Dendritic cell treated with granulocyte-macrophage colony-stimulating factor and Interleukin-4, amounts not matched to agents 40 ng/mL and 50 ng/mL, for 4 days (primary cell): ENCODE results near the gene FAM89A.
A peak's percentile ranks its signal among the peaks of the same experiment; 100 is the strongest.

ENCODE experiments used
- H3K27ac Mint-ChIP-seq: one replicate; pipeline ENCODE4 v1.8.0; 2022; ENCODE audit warnings: mild to moderate bottlenecking, mixed read lengths
- H3K27me3 Mint-ChIP-seq: one replicate; pipeline ENCODE4 v1.8.0; 2022; ENCODE audit warnings: mild to moderate bottlenecking, mixed read lengths
- H3K36me3 Mint-ChIP-seq: one replicate; pipeline ENCODE4 v1.8.0; 2022; ENCODE audit warnings: low read depth, mixed read lengths
- H3K4me1 Mint-ChIP-seq: one replicate; pipeline ENCODE4 v1.8.0; 2022; ENCODE audit warnings: low read depth, mixed read lengths
- H3K4me3 Mint-ChIP-seq: one replicate; pipeline ENCODE4 v1.8.0; 2022; ENCODE audit warnings: mild to moderate bottlenecking, moderate library complexity, mixed read lengths
- H3K9me3 Mint-ChIP-seq: one replicate; pipeline ENCODE4 v1.8.0; 2022; ENCODE audit warnings: mixed read lengths
- intact Hi-C: fragments of 100-400 bp; cut with micrococcal nuclease; formaldehyde crosslinking; loops from one replicate; pipeline ENCODE4 v1.15.0; 2022

Gene FAM89A

DNA sequence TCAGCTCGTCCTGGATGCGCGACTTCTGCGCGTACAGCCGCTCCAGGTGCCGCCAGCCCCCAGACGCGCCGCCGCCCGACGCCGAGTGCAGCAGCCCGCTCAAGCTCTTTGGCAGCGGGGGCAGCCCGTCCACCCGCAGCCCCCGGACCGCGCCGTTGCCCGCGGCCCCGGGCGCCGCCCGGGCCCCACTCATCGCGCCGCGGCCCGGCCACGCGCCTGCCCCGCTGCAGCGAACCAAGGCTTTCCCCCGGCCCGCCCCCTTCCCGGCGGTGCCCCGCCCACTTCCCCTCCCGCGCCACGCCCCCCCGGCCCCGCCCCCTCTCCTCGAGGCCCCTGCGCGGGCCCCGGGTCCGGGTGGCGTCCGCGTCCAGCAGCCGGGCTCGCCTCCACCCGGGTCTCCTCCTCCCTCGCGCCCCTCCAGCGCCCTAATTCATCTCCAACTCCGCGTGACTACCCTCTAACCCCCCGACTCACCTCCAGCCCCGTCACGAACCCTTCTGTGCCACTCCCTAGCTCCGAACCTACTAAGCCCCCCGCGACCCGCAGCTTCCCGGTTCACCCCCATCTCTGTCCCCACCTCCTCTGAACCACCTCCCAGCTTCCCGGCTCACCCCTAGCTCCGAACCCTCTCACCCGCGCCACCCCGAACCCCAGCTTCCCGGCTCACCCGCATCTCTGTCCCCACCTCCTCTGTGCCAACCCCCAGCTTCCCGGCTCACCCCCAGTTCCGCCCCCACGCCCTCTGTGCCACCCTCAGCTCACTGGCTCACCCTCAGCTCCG lies at the start of gene FAM89A:
TSS of gene FAM89A (minus strand) at position 236 of the 781 bp plus-strand sequence. CDS start at position 193, 43 bp downstream.
- H3K36me3 Mint-ChIP-seq: no peaks in the 10 kb centered on the region
- peak within 1 kb of the TSS; percentile 52 for H3K27ac Mint-ChIP-seq
- H3K4me3 Mint-ChIP-seq: peak within 1 kb of the TSS; percentile 76
- peaks cover 18% of the 10 kb centered on the region for H3K9me3 Mint-ChIP-seq
- intact Hi-C loops: no loop called here
- peaks cover 34% of the 10 kb centered on the region for H3K4me1 Mint-ChIP-seq
- H3K27me3 Mint-ChIP-seq: peaks cover 49% of the 10 kb centered on the region

GRCh38 chr1:231084353-231084752 lies 44.3 kb upstream of the FAM89A start:
- H3K27me3 Mint-ChIP-seq: peaks cover 12% of the 10 kb centered on the region

DNA sequence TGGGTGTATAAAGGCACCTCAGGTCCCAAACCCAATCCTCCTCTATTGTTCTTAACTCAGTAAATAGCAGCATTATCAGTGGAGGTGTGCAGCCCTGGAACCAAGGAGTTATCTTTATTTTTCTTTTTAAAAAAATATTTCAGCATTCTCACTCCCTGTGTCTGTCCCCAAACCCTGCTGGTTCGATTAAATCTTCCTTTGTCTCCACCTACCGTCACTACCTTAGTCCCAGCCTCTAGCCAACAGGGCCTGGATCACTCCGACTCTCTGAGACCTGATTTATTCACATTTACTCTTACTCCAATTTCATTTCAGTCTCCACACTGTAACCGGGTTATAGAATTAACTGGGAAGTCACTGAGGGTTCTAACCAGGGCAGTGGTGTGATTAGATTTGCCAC lies 39.1 kb upstream of the FAM89A start:
- Mint-ChIP-seq H3K4me3 (no peak overlapping the region), H3K4me1 (no peaks in the 10 kb centered on the region), H3K27me3 (peaks cover 13% of the 10 kb centered on the region), H3K9me3 (no peaks in the 10 kb centered on the region), H3K27ac (no peak overlapping the region), H3K36me3 (no peaks in the 10 kb centered on the region)
- intact Hi-C loops: no loop called here

More at GRCh38 chr1:231084353-231084752, 44.3 kb upstream of the FAM89A start:
- Mint-ChIP-seq H3K4me1 (no peaks in the 10 kb centered on the region), H3K36me3 (no peaks in the 10 kb centered on the region), H3K9me3 (no peaks in the 10 kb centered on the region), H3K27ac (no peak overlapping the region), H3K4me3 (no peak overlapping the region)
- intact Hi-C loops: no loop called here

- no peaks in the 10 kb centered on the region for H3K4me1 Mint-ChIP-seq
- H3K9me3 Mint-ChIP-seq: no peaks in the 10 kb centered on the region
- intact Hi-C loops: no loop called here
- no peak overlapping the region for H3K27ac Mint-ChIP-seq
- no peak overlapping the region for H3K4me3 Mint-ChIP-seq
- H3K36me3 Mint-ChIP-seq: no peaks in the 10 kb centered on the region
- H3K27me3 Mint-ChIP-seq: peaks cover 13% of the 10 kb centered on the region
These were observed 38.2 kb upstream of the FAM89A start for GRCh38 chr1:231078250-231078649.

DNA sequence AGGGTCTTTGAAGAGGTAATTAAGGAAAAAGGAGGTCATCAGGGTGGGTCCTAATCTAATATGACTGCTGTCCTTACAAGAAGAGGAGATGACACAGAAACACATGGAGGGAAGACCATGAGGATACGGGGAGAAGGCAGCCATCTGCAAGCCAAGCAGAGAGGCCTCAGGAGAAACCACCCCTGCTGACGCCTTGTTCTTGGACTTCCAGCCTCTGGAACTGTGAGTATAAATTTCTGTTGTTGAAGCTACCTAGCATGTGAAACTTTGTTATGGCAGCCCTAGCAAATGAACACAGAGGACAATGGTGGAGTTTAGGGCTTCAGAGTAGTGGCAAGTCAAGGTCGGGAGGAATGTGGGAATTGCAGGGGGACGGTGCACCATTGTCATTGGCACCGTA lies 36.7 kb upstream of the FAM89A start:
- Mint-ChIP-seq H3K4me1 (peaks cover 5% of the 10 kb centered on the region), H3K36me3 (no peaks in the 10 kb centered on the region), H3K9me3 (no peaks in the 10 kb centered on the region), H3K27ac (no peak overlapping the region), H3K4me3 (no peak overlapping the region), H3K27me3 (peaks cover 13% of the 10 kb centered on the region)
- intact Hi-C loops: no loop called here

DNA sequence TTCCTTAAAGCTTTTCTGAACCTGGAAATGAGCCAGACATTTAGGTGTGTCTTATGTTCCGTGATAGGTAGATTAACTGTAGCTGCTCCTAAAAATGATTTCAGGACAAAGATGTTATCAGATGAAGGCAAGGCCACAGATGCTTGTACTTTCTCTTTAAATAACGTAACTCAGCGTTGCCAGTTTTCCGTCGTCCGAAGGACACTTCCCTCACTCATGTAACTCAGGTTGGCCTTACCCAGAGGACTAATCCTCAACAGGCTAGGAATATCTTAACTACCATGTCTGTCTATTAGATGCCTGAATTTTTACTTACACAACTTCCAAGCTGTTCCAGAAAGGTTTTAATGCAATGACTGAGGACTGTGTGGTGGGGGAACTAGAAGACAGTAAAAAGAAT lies 35.4 kb upstream of the FAM89A start:
- no peak overlapping the region for H3K4me3 Mint-ChIP-seq
- H3K9me3 Mint-ChIP-seq: no peaks in the 10 kb centered on the region
- H3K36me3 Mint-ChIP-seq: no peaks in the 10 kb centered on the region
- H3K27me3 Mint-ChIP-seq: peaks cover 8% of the 10 kb centered on the region
- peaks cover 6% of the 10 kb centered on the region for H3K4me1 Mint-ChIP-seq
- no peak overlapping the region for H3K27ac Mint-ChIP-seq
- intact Hi-C loops: no loop called here

DNA sequence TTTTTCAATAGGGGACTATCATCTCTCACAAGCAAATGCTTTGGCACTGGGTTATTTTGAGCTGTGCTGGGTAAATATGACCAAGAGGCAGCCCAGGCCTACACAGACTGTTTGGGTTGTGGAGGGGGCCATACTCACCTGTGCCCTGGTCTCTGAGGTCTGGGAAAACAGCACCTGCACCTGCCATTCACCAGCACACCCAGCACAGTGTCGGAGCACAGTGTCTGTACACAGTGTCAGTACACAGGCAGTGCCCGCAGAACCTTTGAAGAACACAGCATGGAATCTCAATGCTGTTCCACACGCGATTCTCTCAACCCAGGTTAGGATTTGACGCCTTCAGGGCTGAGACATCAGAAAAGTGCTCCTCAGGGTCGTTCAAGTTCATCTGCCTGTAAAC lies 35.0 kb upstream of the FAM89A start:
- intact Hi-C loops: no loop called here
- H3K36me3 Mint-ChIP-seq: no peaks in the 10 kb centered on the region
- H3K9me3 Mint-ChIP-seq: no peaks in the 10 kb centered on the region
- no peak overlapping the region for H3K27ac Mint-ChIP-seq
- H3K27me3 Mint-ChIP-seq: peaks cover 6% of the 10 kb centered on the region
- H3K4me1 Mint-ChIP-seq: peaks cover 6% of the 10 kb centered on the region
- H3K4me3 Mint-ChIP-seq: no peak overlapping the region

DNA sequence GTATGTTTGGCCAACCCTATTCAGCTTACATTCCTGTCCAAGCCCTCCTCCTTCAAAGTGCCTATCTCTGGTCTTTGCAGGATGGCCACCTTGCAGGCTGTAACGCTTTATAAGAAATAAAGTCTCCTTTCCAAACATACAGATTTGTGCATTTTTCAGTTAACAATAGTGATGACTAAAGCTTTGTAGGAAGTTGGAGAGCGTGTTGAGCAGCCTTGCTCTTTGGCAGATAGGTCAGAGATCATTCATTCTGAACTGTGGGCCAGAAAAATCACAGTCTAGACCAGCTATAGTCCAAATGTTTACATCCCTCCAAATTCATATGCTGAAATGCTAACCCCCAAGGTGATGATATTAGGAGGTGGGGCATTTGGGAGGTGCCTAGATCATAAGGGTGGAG lies 34.0 kb upstream of the FAM89A start:
- Mint-ChIP-seq H3K4me3 (no peak overlapping the region), H3K9me3 (no peaks in the 10 kb centered on the region), H3K4me1 (peaks cover 6% of the 10 kb centered on the region), H3K27me3 (peaks cover 5% of the 10 kb centered on the region), H3K36me3 (no peaks in the 10 kb centered on the region), H3K27ac (no peak overlapping the region)
- intact Hi-C loops: no loop called here

DNA sequence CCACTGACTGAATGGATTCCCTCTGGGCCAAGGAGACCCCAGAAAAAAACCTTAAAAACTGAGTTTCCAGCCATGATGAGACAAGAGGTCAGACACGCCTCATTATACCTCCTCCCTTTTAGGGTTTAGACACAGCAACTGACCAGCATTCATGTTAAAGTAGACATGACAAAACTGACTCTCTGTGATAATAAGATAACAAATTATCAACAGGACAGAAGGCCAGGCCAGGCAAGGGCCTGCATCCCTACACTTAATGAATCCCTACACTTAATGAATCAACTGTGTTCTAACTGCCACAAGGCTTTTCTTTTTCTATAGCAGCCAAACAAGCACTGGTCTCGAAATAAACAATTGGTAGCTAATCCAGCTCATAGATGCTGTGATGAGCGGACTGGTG lies 33.3 kb upstream of the FAM89A start:
- intact Hi-C loops: no loop called here

DNA sequence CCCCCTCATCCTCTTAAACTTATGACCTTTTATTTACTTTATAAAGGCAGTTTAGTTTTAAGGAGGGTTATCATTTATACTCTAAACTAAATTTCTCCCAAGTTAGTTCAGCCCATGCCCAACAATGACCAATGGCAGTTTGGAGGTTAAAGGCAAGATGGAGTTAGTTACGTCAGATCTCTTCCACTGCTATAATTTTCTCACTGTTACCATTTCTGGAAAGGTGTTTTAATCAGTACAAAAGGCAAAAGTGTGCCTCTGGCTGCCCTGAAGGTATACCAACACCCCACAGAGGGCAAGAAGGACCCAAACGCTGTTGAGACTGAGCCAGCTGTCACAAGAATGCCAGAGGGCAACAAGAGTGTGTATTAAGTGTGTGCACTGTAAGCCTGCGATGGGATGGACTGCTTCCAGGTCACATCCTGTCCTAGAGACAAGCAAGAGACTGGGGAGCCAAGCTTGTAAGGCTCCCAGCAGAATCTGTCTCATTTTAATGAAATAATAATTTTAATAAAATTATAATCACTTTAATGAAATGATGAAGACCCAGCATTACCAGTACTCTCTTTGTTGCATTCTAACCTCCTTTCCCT lies 32.5 kb upstream of the FAM89A start:
- Mint-ChIP-seq H3K4me3 (no peak overlapping the region), H3K27me3 (no peaks in the 10 kb centered on the region), H3K4me1 (peaks cover 6% of the 10 kb centered on the region), H3K27ac (no peak overlapping the region), H3K36me3 (no peaks in the 10 kb centered on the region), H3K9me3 (no peaks in the 10 kb centered on the region)
- intact Hi-C loops: no loop called here

More for the DNA sequence above, 33.3 kb upstream of the FAM89A start:
- no peak overlapping the region for H3K27ac Mint-ChIP-seq
- peaks cover 3% of the 10 kb centered on the region for H3K27me3 Mint-ChIP-seq
- H3K4me3 Mint-ChIP-seq: no peak overlapping the region
- no peaks in the 10 kb centered on the region for H3K9me3 Mint-ChIP-seq
- peaks cover 6% of the 10 kb centered on the region for H3K4me1 Mint-ChIP-seq
- no peaks in the 10 kb centered on the region for H3K36me3 Mint-ChIP-seq

GRCh38 chr1:231072041-231072440 lies 32.0 kb upstream of the FAM89A start:
- no peak overlapping the region for H3K4me3 Mint-ChIP-seq
- no peak overlapping the region for H3K27ac Mint-ChIP-seq
- H3K4me1 Mint-ChIP-seq: peaks cover 6% of the 10 kb centered on the region
- no peaks in the 10 kb centered on the region for H3K27me3 Mint-ChIP-seq
- H3K36me3 Mint-ChIP-seq: no peaks in the 10 kb centered on the region
- intact Hi-C loops: no loop called here
- H3K9me3 Mint-ChIP-seq: no peaks in the 10 kb centered on the region

- Mint-ChIP-seq H3K9me3 (no peaks in the 10 kb centered on the region), H3K4me3 (no peak overlapping the region), H3K27ac (no peak overlapping the region), H3K4me1 (peaks cover 6% of the 10 kb centered on the region), H3K27me3 (peaks cover 4% of the 10 kb centered on the region), H3K36me3 (no peaks in the 10 kb centered on the region)
- intact Hi-C loops: no loop called here
These were observed 30.8 kb upstream of the FAM89A start for GRCh38 chr1:231070758-231071444.

DNA sequence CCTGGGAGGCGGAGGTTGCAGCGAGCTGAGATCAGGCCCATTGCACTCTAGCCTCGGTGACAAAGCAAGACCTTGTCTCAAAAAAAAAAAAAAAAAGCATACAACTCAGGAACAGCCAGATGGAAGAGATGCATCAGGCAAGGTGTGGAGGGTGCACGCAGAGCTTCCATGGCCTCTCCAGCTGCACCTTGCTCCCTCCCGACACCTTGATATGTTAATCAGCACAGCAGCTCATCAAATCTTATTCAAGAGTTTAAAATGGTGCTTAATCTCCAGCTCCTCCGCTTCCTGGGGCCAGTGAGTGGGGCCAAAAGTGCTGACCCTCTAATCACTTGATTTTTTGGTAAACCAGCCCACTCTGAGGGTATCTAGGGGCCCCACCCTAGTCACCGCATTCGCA lies 29.3 kb upstream of the FAM89A start:
- no peaks in the 10 kb centered on the region for H3K9me3 Mint-ChIP-seq
- no peak overlapping the region for H3K4me3 Mint-ChIP-seq
- intact Hi-C loops: no loop called here
- peaks cover 4% of the 10 kb centered on the region for H3K27me3 Mint-ChIP-seq
- H3K36me3 Mint-ChIP-seq: no peaks in the 10 kb centered on the region
- H3K4me1 Mint-ChIP-seq: peaks cover 6% of the 10 kb centered on the region
- H3K27ac Mint-ChIP-seq: no peak overlapping the region

GRCh38 chr1:231068762-231069161 lies 28.7 kb upstream of the FAM89A start:
- Mint-ChIP-seq H3K4me3 (no peak overlapping the region), H3K27me3 (peaks cover 4% of the 10 kb centered on the region), H3K9me3 (no peaks in the 10 kb centered on the region), H3K4me1 (peaks cover 6% of the 10 kb centered on the region), H3K27ac (no peak overlapping the region), H3K36me3 (no peaks in the 10 kb centered on the region)
- intact Hi-C loops: no loop called here
